HepG2 (cell line): ENCODE data around the gene ZNF574. TPM values are rescaled to one million over a fixed set of nuclear protein-coding genes. Genes with fewer than 3 reads are reported as not detected.
A peak's percentile ranks its signal among the peaks of the same experiment; 100 is the strongest.

ENCODE experiments used
- E2F2 ChIP-seq: sonication (generic); formaldehyde crosslinking; IDR thresholded peaks from 2 replicates; pipeline ENCODE4 v1.4.0; 2020; ENCODE audit warnings: missing genetic modification reagents, borderline replicate concordance
- IRF1 ChIP-seq: sonication (generic); formaldehyde crosslinking; IDR thresholded peaks from 2 replicates; pipeline ENCODE4 v1.4.0; 2020; ENCODE audit warnings: low read depth, mild to moderate bottlenecking, missing genetic modification reagents
- JUNB ChIP-seq: sonication (generic); formaldehyde crosslinking; IDR thresholded peaks from 2 replicates; pipeline ENCODE4 v1.8.0; 2022; ENCODE audit warnings: missing genetic modification reagents, mild to moderate bottlenecking, borderline replicate concordance
- MYC ChIP-seq: sonication (generic); formaldehyde crosslinking; IDR thresholded peaks from 2 replicates; pipeline ENCODE4 v1.9.0; 2021; ENCODE audit warnings: missing genetic modification reagents, borderline replicate concordance
- YEATS2 ChIP-seq: sonication (generic); formaldehyde crosslinking; IDR thresholded peaks from 2 replicates; pipeline ENCODE4 v1.4.0; 2020; ENCODE audit warnings: missing genetic modification reagents, borderline replicate concordance
- ZNF280D ChIP-seq: sonication (generic); formaldehyde crosslinking; IDR thresholded peaks from 2 replicates; pipeline ENCODE4 v1.5.1; 2020; ENCODE audit warnings: mild to moderate bottlenecking, missing genetic modification reagents
- ZNF33A ChIP-seq: sonication (generic); formaldehyde crosslinking; IDR thresholded peaks from 2 replicates; pipeline ENCODE4 v1.5.1; 2020; ENCODE audit warnings: missing genetic modification reagents, mild to moderate bottlenecking, moderate library complexity, borderline replicate concordance
- ZNF703 ChIP-seq: sonication (generic); formaldehyde crosslinking; IDR thresholded peaks from 2 replicates; pipeline ENCODE4 v1.5.1; 2020; ENCODE audit warnings: missing genetic modification reagents, mild to moderate bottlenecking, moderate library complexity, borderline replicate concordance
- polyA plus RNA-seq, 8 experiments: library from polyadenylated mRNA; depleted of rRNA in 3 of 8; stranded (reverse) in 7 of 8; unstranded in 1 of 8; fragments of >200 nt; fragmentation: Illumina TruSeq in 4 of 8; extraction: Trizol in 4 of 8; gene quantifications; 2 replicates each; pipeline versions ENCODE4 v1.2.1 to v1.2.3, GENCODE V29; 2011 to 2016; ENCODE audit warnings: low read depth in 4 of 8, missing spikeins in 1 of 8, mixed read lengths in 1 of 8; ENCODE audit not compliant: insufficient read depth in 1 of 8
- total RNA-seq, 5 experiments: library from RNA; depleted of rRNA; stranded (reverse); fragments of >200 nt; fragmentation: Illumina TruSeq; extraction: Trizol; gene quantifications; 2 replicates each; pipeline ENCODE4 v1.2.3, GENCODE V29; 2016; ENCODE audit warnings: low read depth in 1 of 5
- TF ChIP-seq, protein P1 (sequence below): IDR thresholded peaks from 2 replicates; pipeline ENCODE4 v1.4.0; 2020; ENCODE audit warnings: mild to moderate bottlenecking, missing genetic modification reagents
- TF ChIP-seq, protein P2 (sequence below): fragments of 450-650 bp; IDR thresholded peaks from 2 replicates; pipeline ENCODE4 v1.6.1; 2017; ENCODE audit warnings: mild to moderate bottlenecking
- TF ChIP-seq, protein P3 (sequence below): sonication (generic); formaldehyde crosslinking; IDR thresholded peaks from 2 replicates; pipeline ENCODE4 v1.4.0; 2020; ENCODE audit warnings: missing genetic modification reagents, borderline replicate concordance

ZNF574 gene
- total and polyA plus RNA-seq, 2 of the 13 experiments (the other 11 are each of a cell fraction or from before 2014, with no cell fraction given) = 7.7 to 7.9 TPM

DNA sequence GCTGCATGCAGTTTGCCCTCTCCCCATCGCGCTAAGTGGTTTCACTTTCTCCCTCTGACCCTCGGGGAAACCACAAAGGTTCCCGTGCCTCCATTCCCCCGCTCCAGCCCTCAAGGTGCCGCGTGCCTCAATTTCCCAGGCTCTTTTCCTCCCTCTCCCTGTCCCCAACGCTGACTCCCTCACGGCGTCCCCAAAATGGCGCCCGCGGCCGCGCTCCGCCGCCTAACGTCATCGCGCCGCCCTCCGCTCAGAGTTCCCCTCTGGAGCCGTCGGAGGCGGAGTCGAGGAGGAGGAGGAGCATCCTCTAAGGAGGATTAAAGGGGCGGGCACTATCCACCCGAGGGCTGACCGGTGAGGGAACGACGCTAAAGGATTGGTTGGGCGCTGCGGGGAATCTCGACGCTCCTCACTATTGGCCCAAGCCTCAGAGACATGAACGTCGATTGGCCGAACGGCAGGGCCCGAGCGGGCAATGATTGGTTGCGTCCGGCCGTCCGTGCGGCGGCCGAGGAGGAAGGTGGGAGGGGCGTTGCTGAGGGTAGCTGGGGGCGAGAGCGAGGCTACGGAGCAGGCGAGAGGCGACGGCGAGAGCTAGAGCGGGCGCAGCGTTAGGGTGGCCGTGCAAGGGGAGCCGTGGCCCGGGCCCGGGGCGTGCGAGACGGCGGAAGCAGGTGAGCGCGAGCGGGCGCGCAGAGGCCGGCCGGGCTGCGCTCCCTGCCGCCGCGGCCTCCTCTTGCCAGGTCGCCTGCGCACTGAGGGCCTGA, at the start of gene ZNF574 (continued):
- TF ChIP-seq ZNF33A (CRISPR knock-in tag) = no peak
- TF ChIP-seq MYC = peak; percentile 86
- peak; percentile 83; the same call in 1 of the 2 replicates for TF ChIP-seq YEATS2 (CRISPR knock-in tag)
- 0 out of 2 replicates have a peak, but pooled peaks have one; percentile 26 for TF ChIP-seq ZNF280D
- no peak for TF ChIP-seq E2F2
- TF ChIP-seq JUNB (CRISPR knock-in tag) = 0 out of 2 replicates have a peak, but pooled peaks have one; percentile 28
- no peak for TF ChIP-seq IRF1 (CRISPR knock-in tag)
- TF ChIP-seq, protein P1, sequence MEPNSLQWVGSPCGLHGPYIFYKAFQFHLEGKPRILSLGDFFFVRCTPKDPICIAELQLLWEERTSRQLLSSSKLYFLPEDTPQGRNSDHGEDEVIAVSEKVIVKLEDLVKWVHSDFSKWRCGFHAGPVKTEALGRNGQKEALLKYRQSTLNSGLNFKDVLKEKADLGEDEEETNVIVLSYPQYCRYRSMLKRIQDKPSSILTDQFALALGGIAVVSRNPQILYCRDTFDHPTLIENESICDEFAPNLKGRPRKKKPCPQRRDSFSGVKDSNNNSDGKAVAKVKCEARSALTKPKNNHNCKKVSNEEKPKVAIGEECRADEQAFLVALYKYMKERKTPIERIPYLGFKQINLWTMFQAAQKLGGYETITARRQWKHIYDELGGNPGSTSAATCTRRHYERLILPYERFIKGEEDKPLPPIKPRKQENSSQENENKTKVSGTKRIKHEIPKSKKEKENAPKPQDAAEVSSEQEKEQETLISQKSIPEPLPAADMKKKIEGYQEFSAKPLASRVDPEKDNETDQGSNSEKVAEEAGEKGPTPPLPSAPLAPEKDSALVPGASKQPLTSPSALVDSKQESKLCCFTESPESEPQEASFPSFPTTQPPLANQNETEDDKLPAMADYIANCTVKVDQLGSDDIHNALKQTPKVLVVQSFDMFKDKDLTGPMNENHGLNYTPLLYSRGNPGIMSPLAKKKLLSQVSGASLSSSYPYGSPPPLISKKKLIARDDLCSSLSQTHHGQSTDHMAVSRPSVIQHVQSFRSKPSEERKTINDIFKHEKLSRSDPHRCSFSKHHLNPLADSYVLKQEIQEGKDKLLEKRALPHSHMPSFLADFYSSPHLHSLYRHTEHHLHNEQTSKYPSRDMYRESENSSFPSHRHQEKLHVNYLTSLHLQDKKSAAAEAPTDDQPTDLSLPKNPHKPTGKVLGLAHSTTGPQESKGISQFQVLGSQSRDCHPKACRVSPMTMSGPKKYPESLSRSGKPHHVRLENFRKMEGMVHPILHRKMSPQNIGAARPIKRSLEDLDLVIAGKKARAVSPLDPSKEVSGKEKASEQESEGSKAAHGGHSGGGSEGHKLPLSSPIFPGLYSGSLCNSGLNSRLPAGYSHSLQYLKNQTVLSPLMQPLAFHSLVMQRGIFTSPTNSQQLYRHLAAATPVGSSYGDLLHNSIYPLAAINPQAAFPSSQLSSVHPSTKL (CRISPR knock-in tag) = no peak
- TF ChIP-seq, protein P2, sequence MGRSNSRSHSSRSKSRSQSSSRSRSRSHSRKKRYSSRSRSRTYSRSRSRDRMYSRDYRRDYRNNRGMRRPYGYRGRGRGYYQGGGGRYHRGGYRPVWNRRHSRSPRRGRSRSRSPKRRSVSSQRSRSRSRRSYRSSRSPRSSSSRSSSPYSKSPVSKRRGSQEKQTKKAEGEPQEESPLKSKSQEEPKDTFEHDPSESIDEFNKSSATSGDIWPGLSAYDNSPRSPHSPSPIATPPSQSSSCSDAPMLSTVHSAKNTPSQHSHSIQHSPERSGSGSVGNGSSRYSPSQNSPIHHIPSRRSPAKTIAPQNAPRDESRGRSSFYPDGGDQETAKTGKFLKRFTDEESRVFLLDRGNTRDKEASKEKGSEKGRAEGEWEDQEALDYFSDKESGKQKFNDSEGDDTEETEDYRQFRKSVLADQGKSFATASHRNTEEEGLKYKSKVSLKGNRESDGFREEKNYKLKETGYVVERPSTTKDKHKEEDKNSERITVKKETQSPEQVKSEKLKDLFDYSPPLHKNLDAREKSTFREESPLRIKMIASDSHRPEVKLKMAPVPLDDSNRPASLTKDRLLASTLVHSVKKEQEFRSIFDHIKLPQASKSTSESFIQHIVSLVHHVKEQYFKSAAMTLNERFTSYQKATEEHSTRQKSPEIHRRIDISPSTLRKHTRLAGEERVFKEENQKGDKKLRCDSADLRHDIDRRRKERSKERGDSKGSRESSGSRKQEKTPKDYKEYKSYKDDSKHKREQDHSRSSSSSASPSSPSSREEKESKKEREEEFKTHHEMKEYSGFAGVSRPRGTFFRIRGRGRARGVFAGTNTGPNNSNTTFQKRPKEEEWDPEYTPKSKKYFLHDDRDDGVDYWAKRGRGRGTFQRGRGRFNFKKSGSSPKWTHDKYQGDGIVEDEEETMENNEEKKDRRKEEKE = no peak
- TF ChIP-seq, protein P3, sequence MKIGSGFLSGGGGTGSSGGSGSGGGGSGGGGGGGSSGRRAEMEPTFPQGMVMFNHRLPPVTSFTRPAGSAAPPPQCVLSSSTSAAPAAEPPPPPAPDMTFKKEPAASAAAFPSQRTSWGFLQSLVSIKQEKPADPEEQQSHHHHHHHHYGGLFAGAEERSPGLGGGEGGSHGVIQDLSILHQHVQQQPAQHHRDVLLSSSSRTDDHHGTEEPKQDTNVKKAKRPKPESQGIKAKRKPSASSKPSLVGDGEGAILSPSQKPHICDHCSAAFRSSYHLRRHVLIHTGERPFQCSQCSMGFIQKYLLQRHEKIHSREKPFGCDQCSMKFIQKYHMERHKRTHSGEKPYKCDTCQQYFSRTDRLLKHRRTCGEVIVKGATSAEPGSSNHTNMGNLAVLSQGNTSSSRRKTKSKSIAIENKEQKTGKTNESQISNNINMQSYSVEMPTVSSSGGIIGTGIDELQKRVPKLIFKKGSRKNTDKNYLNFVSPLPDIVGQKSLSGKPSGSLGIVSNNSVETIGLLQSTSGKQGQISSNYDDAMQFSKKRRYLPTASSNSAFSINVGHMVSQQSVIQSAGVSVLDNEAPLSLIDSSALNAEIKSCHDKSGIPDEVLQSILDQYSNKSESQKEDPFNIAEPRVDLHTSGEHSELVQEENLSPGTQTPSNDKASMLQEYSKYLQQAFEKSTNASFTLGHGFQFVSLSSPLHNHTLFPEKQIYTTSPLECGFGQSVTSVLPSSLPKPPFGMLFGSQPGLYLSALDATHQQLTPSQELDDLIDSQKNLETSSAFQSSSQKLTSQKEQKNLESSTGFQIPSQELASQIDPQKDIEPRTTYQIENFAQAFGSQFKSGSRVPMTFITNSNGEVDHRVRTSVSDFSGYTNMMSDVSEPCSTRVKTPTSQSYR (CRISPR knock-in tag) = peak; percentile 12; the same call in 1 of the 2 replicates
- TF ChIP-seq ZNF703 = no peak
